Psoas muscle (tissue), 8 donors: ENCODE data around the gene GPRC6A. TPM values are rescaled to one million over a fixed set of nuclear protein-coding genes. Genes with fewer than 3 reads are reported as not detected.

Source experiments
- ATAC-seq, 4 donors: fragments of 200-7000 bp; cut with Tn5 transposase; one replicate each; pipeline ENCODE4 v1.9.1; 2020; ENCODE audit warnings: moderate library complexity in 3 of 4, mild to moderate bottlenecking in 2 of 4
- DNase-seq, 2 donors: peaks; one replicate each; pipeline ENCODE4 v3.0.0-alpha.2; 2020
- H3K27ac ChIP-seq: fragments of 200-600 bp; one replicate; pipeline ENCODE4 v1.8.0; 2022
- H3K27me3 ChIP-seq, 3 donors: fragments of 200-600 bp in 1 of 3; one replicate each; pipeline versions ENCODE4 v1.6.1 to v1.8.0; 2013 to 2022; ENCODE audit warnings: low read length in 2 of 3, mild to moderate bottlenecking in 2 of 3, moderate library complexity in 1 of 3; ENCODE audit not compliant: insufficient read depth in 3 of 3
- H3K36me3 ChIP-seq, 2 donors: fragments of 200-600 bp in 1 of 2; one replicate each; pipeline versions ENCODE4 v1.6.1 to v1.8.0; 2013 to 2022; ENCODE audit warnings: low read depth in 1 of 2, mild to moderate bottlenecking in 1 of 2, moderate library complexity in 1 of 2; ENCODE audit not compliant: insufficient read depth in 1 of 2
- H3K4me1 ChIP-seq: fragments of 200-600 bp; one replicate; pipeline ENCODE4 v1.8.0; 2022
- H3K4me3 ChIP-seq: fragments of 200-600 bp; one replicate; pipeline ENCODE4 v1.8.0; 2022; ENCODE audit warnings: mild to moderate bottlenecking
- H3K9me3 ChIP-seq: fragments of 200-600 bp; one replicate; pipeline ENCODE4 v1.8.0; 2022
- CTCF ChIP-seq: fragments of 200-600 bp; IDR thresholded peaks from one replicate; pipeline ENCODE4 v1.8.0; 2022; ENCODE audit warnings: antibody characterized with exemption
- WGBS, 3 donors: extraction: QIAGEN DNeasy Blood & Tissue Kit; methylation state at CpG; one replicate each; pipeline versions ENCODE4 v1.1.6 to v1.1.7; 2013; 5-methylcytosine and 5-hydroxymethylcytosine counted together
- intact Hi-C, 2 donors: fragments of 100-400 bp; cut with DNase I; formaldehyde crosslinking; loops; one replicate each; pipeline versions ENCODE4 v1.11.0 to v1.14.2; 2022
- polyA plus RNA-seq, 3 donors: library from polyadenylated mRNA; stranded (reverse); fragments of 200-250 nt; gene quantifications; one replicate each; pipeline ENCODE4 v1.2.3, GENCODE V29; 2013
- total RNA-seq, 4 donors: library from RNA; stranded (reverse); fragmentation: NEBNext Ultra II Directional in 2 of 4; extraction: Animal tissue kit (Norgen Biotek cat#: 25700) in 2 of 4; gene quantifications; one replicate each; pipeline versions ENCODE4 v1.2.1 to v1.2.4, GENCODE V29; 2021 to 2023
- donor health status: healthy with polysubstance abuse.
- donor health status: DM: no; HTN: no; CAD: no; lungs with moderate emphysema.
- donor health status: Bipolar disorder and iron deficiency.
- donor health status: healthy.
- donor health status: DM: yes; HTN: yes; CAD: no.
- donor health status: DM: no; HTN: no; CAD: no.
- donor health status: DM: no; HTN: no; CAD: no.
- donor health status: DM: yes; HTN: yes; CAD: no.

Gene GPRC6A
- total and polyA plus RNA-seq, 7 donors, result not detected

- no peak for DNase-seq
- no peaks in the 10 kb centered on the region for H3K36me3 ChIP-seq
- H3K4me3 ChIP-seq, result no peak overlapping the region
- peaks cover 9% of the 10 kb centered on the region for H3K9me3 ChIP-seq
- H3K27me3 ChIP-seq, result no peaks in the 10 kb centered on the region
- H3K4me1 ChIP-seq, result no peaks in the 10 kb centered on the region
- no peak for TF ChIP-seq CTCF
- H3K27ac ChIP-seq, result no peak overlapping the region
- intact Hi-C loops, result no loop called here
- ATAC-seq, result no peak
- WGBS, 3 donors, result 82 to 83% (median 82%) methylated on average over 2 of the region's 2 CpGs
Observed at GRCh38 chr6:116812051-116812650, 16.7 kb downstream of the GPRC6A start.

GRCh38 chr6:116801971-116802370 is 26.9 kb downstream of the GPRC6A start:
- no peak for TF ChIP-seq CTCF
- DNase-seq, result no peak
- H3K9me3 ChIP-seq, result no peaks in the 10 kb centered on the region
- ATAC-seq, result no peak
- H3K36me3 ChIP-seq, result no peaks in the 10 kb centered on the region
- intact Hi-C loops, result no loop called here
- H3K4me1 ChIP-seq, result no peaks in the 10 kb centered on the region
- H3K27me3 ChIP-seq, result no peaks in the 10 kb centered on the region
- no peak overlapping the region for H3K27ac ChIP-seq
- H3K4me3 ChIP-seq, result no peak overlapping the region

DNA sequence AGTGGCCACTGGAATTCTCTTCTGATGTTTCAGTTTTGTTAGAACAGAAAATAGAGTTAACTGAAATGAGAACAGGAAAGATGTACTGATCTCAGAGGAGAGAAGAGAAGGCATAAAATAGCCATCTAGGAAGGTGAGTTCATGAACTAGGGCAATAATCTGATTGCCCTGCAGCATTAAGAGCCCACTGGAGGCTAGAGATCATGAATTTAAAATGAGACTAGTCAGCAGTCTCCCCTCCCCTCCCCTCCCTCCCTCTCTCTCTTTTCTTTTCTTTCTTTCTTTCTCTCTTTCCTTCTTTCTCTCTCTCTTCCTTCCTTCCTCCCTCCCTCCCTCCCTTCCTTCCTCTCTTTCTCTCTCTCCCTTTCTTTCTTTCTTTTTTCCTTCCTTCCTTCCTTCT is 28.9 kb downstream of the GPRC6A start:
- H3K27ac ChIP-seq, result no peak overlapping the region
- no peaks in the 10 kb centered on the region for H3K4me1 ChIP-seq
- H3K9me3 ChIP-seq, result no peaks in the 10 kb centered on the region
- intact Hi-C loops, result loop anchor here in 1 of 2 donors (10.0 kb wide), 1 partner anchor 145 kb away; no protein-coding TSS in a partner anchor
- H3K4me3 ChIP-seq, result no peak overlapping the region
- H3K27me3 ChIP-seq, result no peaks in the 10 kb centered on the region
- no peak for TF ChIP-seq CTCF
- H3K36me3 ChIP-seq, result no peaks in the 10 kb centered on the region
- DNase-seq (no peak), ATAC-seq (no peak)

DNA sequence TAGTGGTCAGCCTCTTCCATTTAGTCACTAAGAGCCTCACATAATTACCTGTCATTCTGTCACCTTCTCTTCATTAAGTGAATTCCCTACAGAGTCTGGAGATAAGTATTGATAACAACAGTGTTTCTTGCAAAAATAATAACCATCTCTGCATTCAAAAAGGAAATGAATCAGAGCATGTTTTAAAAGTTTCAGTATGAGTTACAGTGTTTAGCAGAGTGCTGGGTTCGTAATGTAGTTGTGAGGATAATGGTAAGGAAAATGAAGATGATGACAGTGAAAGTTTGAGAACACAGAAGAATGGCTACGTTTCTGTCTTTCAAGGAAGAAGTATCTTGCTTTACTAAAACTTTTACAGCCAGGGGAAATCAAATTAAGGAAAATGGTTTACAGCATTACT is 31.3 kb downstream of the GPRC6A start:
- TF ChIP-seq CTCF, result no peak
- ATAC-seq, result no peak

GRCh38 chr6:116793224-116793623 is 35.7 kb downstream of the GPRC6A start:
- no peaks in the 10 kb centered on the region for H3K4me1 ChIP-seq
- no peak overlapping the region for H3K4me3 ChIP-seq
- intact Hi-C loops, result loop anchor here in 1 of 2 donors (10.0 kb wide), 1 partner anchor 152 kb away; no protein-coding TSS in a partner anchor
- no peaks in the 10 kb centered on the region for H3K9me3 ChIP-seq
- DNase-seq, result no peak
- WGBS, 3 donors, result 75 to 83% (median 80%) methylated on average over 3 of the region's 3 CpGs
- H3K27ac ChIP-seq, result no peak overlapping the region
- peaks cover 0 to 5% (median 0%) of the 10 kb centered on the region in 3 donors for H3K27me3 ChIP-seq
- no peak for TF ChIP-seq CTCF
- H3K36me3 ChIP-seq, result no peaks in the 10 kb centered on the region
- no peak for ATAC-seq

More for the DNA sequence above, 31.3 kb downstream of the GPRC6A start:
- Histone ChIP-seq H3K27me3 (no peaks in the 10 kb centered on the region), H3K27ac (no peak overlapping the region), H3K9me3 (no peaks in the 10 kb centered on the region), H3K4me3 (no peak overlapping the region), H3K36me3 (no peaks in the 10 kb centered on the region), H3K4me1 (no peaks in the 10 kb centered on the region)
- intact Hi-C loops, result loop anchor here in 1 of 2 donors (10.0 kb wide), 1 partner anchor 147 kb away; no protein-coding TSS in a partner anchor
- DNase-seq, result no peak
- 57 to 66% (median 63%) methylated on average over 2 of the region's 2 CpGs for WGBS, 3 donors
